IPS-15b (cell line): ENCODE measurements around the gene TOP2B.

ENCODE experiments used
- H3K27me3 ChIP-seq: one replicate; pipeline ENCODE4 v1.6.1; 2013; ENCODE audit warnings: low read length; ENCODE audit not compliant: control insufficient read depth, insufficient read depth
- H3K36me3 ChIP-seq: one replicate; pipeline ENCODE4 v1.6.1; 2013; ENCODE audit warnings: low read length; ENCODE audit not compliant: control insufficient read depth, insufficient read depth
- H3K4me1 ChIP-seq: one replicate; pipeline ENCODE4 v1.6.1; 2013; ENCODE audit warnings: mild to moderate bottlenecking, low read length; ENCODE audit not compliant: control insufficient read depth, insufficient read depth
- H3K4me3 ChIP-seq: one replicate; pipeline ENCODE4 v1.5.1; 2013; ENCODE audit warnings: low read depth, low read length
- H3K9ac ChIP-seq: one replicate; pipeline ENCODE4 v1.6.1; 2013; ENCODE audit warnings: low read depth, mild to moderate bottlenecking, low read length
- H3K9me3 ChIP-seq: one replicate; pipeline ENCODE4 v1.6.1; 2013; ENCODE audit warnings: mild to moderate bottlenecking, low read length; ENCODE audit not compliant: control insufficient read depth, insufficient read depth

Gene TOP2B

DNA sequence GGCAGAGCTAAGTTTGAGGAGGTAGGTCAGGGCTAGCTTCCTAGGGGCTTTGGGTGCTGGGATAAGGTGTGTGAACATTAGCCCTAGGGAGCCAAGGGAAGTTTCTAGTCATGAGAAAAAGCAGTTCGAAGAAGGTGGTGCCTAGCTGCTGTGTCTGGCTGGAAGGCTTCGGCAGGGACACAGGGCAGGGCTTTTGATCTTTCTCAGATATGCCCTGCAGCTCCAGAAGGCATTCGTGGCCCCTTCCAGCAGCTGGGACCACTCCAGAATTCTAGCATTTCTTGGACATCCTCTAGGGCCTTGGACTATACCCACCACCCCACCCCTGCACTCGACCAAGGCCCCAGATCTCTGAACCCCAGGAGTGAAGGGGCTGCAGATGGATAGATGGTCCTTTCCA is 88.6 kb downstream of the TOP2B start:
- Histone ChIP-seq H3K4me1 (no peaks in the 10 kb centered on the region), H3K9ac (no peak overlapping the region), H3K9me3 (no peaks in the 10 kb centered on the region)

DNA sequence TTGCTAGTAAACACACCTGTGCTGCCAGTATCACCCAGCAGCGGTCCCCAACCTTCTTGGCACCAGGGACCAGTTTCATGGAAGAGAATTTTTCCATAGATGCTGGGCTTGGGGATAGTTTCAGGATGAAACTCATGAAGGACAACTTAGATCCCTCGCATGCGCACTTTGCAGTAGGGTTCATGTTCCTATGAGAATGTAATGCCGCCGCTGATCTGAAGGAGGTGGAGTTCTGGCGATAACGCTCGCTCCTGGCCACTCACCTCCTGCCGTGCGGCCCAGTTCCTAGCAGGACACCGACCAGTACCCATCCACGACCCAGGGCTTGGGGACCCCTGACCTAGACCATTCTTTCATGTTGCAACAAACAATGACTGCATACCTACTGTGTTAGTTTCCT is 89.7 kb downstream of the TOP2B start:
- H3K36me3 ChIP-seq: no peaks in the 10 kb centered on the region
- no peak overlapping the region for H3K4me3 ChIP-seq
- H3K27me3 ChIP-seq: no peaks in the 10 kb centered on the region
- no peak overlapping the region for H3K9ac ChIP-seq
- H3K9me3 ChIP-seq: no peaks in the 10 kb centered on the region
- no peaks in the 10 kb centered on the region for H3K4me1 ChIP-seq

More for the DNA sequence above, 88.6 kb downstream of the TOP2B start:
- Histone ChIP-seq H3K4me3 (no peak overlapping the region), H3K36me3 (no peaks in the 10 kb centered on the region), H3K27me3 (no peaks in the 10 kb centered on the region)

DNA sequence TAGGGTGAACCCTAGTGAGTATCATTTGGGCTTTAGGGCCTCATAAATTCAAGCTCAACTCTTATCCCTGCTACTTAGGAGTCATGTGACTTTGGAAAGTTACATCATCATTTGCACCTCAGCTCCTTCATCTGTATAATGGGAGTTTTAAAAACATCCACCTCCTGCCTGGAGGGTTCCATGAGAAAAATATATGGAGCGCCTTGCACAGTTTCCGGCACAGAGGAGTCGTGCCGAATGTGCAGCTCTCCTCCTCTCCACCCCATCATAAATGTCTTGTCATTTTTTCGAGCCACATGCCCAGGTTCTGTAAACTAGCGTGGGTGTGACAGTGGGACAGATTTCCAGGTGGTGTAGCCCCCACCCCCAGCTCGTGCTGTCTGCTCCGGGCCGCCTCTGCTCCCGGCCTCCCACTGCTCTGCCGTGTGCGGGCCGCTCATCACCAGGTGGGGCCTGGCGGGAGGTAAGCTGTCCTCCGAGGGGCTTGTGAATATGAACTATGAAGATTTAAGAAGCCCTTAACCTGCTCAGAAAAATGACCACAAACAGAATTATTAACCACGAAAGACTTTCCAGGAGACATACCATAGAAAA is 90.4 kb downstream of the TOP2B start:
- Histone ChIP-seq H3K27me3 (no peaks in the 10 kb centered on the region), H3K4me1 (no peaks in the 10 kb centered on the region), H3K9me3 (no peaks in the 10 kb centered on the region), H3K9ac (no peak overlapping the region), H3K4me3 (no peak overlapping the region), H3K36me3 (no peaks in the 10 kb centered on the region)

DNA sequence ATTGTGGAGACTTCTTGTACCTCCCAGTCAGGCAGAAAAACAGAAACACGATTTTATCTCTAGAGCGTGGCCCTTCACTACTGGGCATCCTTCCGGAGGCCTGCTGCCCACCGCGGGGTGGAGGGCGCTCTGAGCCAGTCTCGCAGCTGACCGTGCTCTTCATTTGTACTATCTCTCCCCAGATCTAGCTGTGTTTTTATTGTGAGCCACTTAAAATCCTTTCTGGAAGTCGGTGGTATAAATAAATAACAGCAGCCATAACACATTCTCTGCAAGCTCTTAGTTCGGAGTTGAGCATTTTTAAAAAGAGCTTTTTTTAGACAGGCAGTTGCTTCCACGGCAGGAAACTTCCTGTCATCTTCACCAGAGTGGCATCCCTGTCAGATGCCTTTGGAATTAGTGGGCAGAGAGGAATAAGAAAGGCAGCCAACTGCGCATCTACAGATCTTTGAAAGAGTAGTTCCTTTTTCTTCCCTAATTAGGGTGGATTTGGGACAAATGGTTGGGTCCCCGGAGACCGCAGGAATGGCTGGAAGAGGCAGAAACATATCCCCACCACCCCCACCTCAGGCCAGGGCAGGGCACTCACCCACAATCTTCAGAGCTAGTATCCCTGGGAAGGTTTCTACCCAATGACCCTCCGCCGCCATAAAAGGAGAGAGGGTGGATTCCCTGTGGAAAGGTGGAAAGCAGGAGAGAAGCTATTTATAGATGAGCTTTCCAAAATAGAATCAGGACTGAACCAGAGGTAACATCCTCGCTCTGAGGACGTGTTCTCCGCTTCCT is 91.1 kb downstream of the TOP2B start:
- Histone ChIP-seq H3K4me1 (no peaks in the 10 kb centered on the region), H3K9ac (no peak overlapping the region), H3K4me3 (no peak overlapping the region)

DNA sequence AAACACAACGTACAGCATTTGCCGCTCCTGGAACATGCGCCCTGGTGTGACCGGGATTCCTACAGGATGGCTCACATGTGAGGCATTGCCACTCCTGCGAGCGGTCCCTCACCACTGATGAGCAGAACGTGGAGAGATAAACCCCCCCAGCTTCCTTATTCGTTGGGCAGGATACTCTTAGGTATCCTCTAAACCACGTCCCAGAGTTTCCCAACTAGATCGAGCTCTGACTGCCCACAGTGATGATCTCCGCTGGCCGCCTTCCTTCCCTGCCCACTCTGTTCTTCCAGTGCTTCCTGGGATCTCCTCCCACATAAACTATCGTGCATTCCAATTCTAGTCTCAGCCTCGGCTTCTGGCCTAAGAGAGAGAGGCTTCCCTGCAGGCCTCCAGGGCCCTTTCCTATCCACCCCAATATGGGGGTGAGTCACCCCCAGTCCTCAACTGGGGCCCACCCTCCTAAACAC is 91.8 kb downstream of the TOP2B start:
- H3K4me3 ChIP-seq: no peak overlapping the region

More for the DNA sequence above, 91.1 kb downstream of the TOP2B start:
- no peaks in the 10 kb centered on the region for H3K27me3 ChIP-seq
- H3K9me3 ChIP-seq: no peaks in the 10 kb centered on the region
- H3K36me3 ChIP-seq: no peaks in the 10 kb centered on the region

DNA sequence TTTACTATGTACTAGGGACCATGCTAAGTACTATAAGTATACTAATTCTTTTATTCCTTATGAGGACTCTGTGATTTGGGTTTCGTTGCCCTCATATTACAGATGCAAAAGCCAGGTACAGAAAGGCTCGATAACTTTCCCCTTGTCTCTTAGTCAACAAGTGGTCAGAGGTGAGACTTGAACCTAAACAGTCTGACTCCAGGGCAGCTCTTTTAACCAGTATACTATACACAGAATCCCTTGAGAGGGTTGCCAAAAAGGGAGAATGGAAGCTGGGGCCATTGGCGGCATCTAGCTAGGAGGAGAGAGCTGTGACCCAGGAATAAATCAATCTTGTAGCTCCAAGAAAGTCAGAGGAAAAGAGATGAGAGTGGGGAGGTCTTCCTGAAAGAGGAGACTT is 92.4 kb downstream of the TOP2B start:
- no peaks in the 10 kb centered on the region for H3K9me3 ChIP-seq
- no peak overlapping the region for H3K9ac ChIP-seq
- H3K4me1 ChIP-seq: no peaks in the 10 kb centered on the region
- no peaks in the 10 kb centered on the region for H3K36me3 ChIP-seq
- H3K27me3 ChIP-seq: no peaks in the 10 kb centered on the region
- no peak overlapping the region for H3K4me3 ChIP-seq

More for the DNA sequence above, 91.8 kb downstream of the TOP2B start:
- Histone ChIP-seq H3K9ac (no peak overlapping the region), H3K27me3 (no peaks in the 10 kb centered on the region), H3K9me3 (no peaks in the 10 kb centered on the region), H3K36me3 (no peaks in the 10 kb centered on the region), H3K4me1 (no peaks in the 10 kb centered on the region)

DNA sequence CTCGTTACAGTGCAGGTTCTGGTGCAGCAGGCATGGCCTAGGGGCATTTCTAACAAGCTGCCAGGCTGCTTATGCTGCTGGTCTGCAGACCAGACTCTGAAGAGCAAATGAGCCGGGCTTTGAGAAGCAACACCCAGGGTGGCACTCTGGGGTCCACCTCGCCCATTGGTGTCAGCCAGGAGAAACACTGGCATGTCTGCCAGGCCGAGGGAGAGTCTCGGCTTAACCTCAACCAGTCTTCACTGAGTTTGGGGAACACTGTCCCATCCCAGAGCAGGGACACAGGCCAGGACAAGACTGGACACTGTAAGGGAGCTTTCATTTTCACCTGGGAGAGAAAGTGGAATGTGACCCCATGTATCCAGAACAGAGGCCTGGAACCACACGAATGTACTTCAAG is 93.4 kb downstream of the TOP2B start:
- H3K4me1 ChIP-seq: no peaks in the 10 kb centered on the region
- H3K4me3 ChIP-seq: no peak overlapping the region
- H3K27me3 ChIP-seq: no peaks in the 10 kb centered on the region
- H3K36me3 ChIP-seq: no peaks in the 10 kb centered on the region
- H3K9ac ChIP-seq: no peak overlapping the region
- H3K9me3 ChIP-seq: no peaks in the 10 kb centered on the region

DNA sequence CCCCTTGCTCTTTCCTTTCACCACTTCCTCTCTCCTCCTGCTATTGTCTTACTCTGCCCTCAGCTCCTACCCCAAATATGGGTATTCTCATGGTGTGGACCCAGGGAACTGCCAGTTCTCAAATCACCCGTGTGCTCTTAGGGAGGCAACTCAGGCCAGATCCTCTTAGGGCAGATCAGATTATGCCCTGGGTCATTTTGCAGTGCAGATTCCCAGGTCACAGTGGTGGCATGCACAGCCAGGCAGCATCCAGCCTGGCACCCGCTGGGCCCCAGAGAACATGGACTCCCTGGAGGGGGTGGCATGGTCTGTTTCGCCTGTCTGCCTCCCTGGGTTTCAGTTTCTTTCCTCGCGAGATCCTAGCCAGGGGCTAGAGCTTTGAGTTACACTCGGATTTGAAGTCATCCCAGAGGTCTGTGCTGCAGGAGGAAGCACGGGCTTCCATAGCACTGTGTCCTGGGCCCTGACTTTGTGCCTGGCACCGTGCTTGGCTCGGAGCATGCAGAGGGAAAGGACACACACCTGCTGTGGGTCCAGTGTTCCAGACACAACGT is 96.1 kb downstream of the TOP2B start:
- Histone ChIP-seq H3K4me1 (no peaks in the 10 kb centered on the region), H3K27me3 (no peaks in the 10 kb centered on the region), H3K9ac (no peak overlapping the region), H3K36me3 (no peaks in the 10 kb centered on the region), H3K9me3 (no peaks in the 10 kb centered on the region), H3K4me3 (no peak overlapping the region)

DNA sequence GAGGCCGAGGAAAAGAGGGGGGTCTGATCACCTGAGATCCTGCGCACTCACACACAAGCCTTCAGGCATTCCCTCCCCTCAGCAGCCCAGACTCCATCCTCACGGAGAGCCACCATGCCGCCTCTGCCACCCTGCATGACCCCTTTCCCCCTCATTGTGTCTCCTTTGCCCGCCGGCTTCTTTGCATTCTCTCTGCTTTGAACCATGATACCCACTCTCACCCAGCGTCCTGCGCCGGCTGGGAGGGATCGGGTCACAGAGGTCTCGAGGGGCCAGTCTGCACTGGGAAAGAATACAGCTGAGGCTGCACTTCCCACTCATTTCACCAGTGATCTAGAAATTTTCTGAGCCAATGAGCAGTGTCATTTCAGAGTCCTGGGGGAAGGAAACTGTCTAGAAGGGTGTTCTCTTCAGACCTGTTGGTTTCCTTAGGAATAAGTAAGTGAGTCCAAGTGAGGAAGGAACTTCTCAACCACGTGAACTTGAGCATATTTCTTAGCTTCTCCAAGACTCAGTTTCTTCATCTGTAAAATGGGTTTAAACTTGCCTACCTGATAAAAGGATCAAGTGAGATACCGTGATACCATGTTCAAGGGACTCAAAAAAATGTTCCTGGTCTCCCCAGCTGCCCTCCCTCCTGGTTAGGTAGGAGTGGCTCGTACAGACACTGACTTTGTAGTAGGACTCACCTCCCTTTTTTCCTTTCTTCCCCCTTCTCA is 96.7 kb downstream of the TOP2B start:
- H3K9ac ChIP-seq: no peak overlapping the region
- no peaks in the 10 kb centered on the region for H3K27me3 ChIP-seq
- H3K4me3 ChIP-seq: no peak overlapping the region
- H3K4me1 ChIP-seq: no peaks in the 10 kb centered on the region
- H3K36me3 ChIP-seq: no peaks in the 10 kb centered on the region
- H3K9me3 ChIP-seq: no peaks in the 10 kb centered on the region

DNA sequence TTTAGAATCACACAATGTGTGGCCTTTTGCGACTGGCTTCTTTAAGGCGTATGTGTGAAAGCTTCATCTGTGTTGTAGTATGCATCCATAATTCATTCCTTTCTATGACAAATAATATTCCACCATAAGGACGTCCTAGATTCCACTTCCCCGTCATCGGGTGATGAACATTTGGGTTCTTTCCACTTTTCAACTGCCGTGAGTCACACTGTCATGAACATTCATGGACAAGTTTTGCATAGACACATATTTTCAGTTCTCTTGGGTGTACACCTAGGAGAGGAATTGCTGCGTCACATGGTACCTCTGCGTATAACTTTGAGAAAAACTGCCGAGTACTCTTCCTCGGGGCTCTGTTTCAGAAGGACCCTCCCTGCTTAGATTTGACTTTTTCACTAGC is 97.3 kb downstream of the TOP2B start:
- H3K4me3 ChIP-seq: no peak overlapping the region
- H3K9ac ChIP-seq: no peak overlapping the region
- H3K4me1 ChIP-seq: no peaks in the 10 kb centered on the region
- H3K9me3 ChIP-seq: no peaks in the 10 kb centered on the region
- H3K27me3 ChIP-seq: no peaks in the 10 kb centered on the region
- H3K36me3 ChIP-seq: no peaks in the 10 kb centered on the region

DNA sequence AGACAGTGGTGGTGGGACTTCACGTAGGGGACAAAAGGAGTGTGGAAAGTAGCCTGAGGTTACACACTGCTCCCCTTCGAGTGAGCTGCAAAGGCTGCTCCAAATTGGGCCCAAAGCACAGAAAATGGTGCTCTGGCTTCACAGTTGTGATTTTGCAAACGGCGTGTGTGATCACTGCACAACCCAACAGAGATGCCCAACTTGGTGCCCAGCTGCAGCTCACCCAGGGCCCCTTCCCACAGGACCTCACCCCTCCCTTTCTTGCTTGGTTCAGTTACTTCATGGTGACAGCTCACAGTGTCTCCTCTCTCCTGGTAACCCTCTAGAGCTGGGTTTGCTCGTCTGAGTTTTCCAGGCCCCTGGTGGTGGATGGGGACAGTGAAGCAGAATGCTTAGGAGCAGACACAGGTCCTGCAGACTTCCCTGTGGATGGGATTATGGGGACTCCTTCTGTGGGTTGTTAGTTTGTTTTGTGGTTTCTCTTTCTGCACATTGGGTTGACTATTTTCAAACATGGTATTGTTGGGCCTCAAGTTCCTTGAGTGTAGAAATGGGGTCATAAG is 98.3 kb downstream of the TOP2B start:
- H3K9me3 ChIP-seq: no peaks in the 10 kb centered on the region
- H3K4me3 ChIP-seq: no peak overlapping the region
- no peaks in the 10 kb centered on the region for H3K4me1 ChIP-seq
- H3K36me3 ChIP-seq: no peaks in the 10 kb centered on the region
- no peak overlapping the region for H3K9ac ChIP-seq
- H3K27me3 ChIP-seq: no peaks in the 10 kb centered on the region
